Muscle of back (tissue), 11 donors: ENCODE measurements around the gene SH2D3A. TPM values are rescaled to one million over a fixed set of nuclear protein-coding genes. Genes with fewer than 3 reads are reported as not detected.
"Not testable (repeated sequence)": the region's sequence is repeated elsewhere in the genome, so short reads cannot be mapped to it uniquely, and the experiment has no call there.

Experiments used
- DNase-seq, 3 donors: peaks; one replicate each; pipeline versions ENCODE4 v3.0.0 to v3.0.0-alpha.2; 2013
- polyA plus RNA-seq, 10 donors: library from polyadenylated mRNA; unstranded; fragments of 120-200 nt; gene quantifications; one replicate each; pipeline ENCODE4 v1.2.1, GENCODE V29; 2013; ENCODE audit not compliant: insufficient read length in 10 of 10

SH2D3A gene
- polyA plus RNA-seq, 10 donors, result 0.42 to 2.1 (median 0.86) TPM

DNA sequence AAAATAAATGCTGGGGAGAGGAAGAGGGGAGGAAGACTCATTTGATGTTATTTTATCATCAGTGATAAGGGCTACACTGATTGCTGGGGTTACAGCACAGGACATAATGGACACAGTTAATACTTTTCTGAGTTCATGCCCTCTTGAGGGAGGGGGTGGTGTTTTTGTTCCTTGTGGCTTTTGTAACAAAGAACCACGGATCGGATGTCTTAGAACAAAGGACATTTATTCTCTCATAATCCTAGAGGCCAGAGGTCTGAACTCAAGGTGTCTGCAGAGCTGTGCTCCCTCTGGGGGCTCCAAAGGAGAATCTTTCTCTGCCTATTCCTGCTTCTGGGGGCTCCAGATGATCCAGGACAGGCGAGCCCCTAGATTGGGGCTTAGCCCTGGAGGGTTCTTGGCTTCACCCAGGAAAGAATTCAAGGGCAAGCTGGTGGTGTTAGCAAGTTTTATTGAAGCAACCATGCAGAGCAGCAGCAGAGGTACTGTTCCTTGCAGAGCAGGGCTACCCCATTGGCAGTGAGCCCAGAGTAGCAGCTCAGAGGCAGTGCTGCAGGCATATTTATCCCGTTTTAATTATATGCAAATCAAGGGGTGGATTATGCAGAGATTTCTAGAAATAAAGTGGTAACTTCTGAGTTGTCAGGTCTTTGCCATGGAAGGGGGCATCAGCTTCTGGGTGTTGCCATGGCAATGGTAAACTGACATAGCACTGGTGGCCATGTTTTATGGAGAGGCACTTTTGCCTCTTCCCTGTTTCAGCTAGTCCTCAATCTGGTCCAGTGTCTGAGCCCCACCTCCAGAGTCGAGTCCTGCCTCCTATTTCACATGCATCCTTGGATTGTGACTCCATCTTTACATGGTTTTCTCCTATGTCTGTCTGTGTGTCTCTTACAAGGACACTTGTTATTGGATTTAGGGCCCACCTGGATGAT, 23.2 kb upstream of the SH2D3A start:
- DNase-seq, result no peak

DNA sequence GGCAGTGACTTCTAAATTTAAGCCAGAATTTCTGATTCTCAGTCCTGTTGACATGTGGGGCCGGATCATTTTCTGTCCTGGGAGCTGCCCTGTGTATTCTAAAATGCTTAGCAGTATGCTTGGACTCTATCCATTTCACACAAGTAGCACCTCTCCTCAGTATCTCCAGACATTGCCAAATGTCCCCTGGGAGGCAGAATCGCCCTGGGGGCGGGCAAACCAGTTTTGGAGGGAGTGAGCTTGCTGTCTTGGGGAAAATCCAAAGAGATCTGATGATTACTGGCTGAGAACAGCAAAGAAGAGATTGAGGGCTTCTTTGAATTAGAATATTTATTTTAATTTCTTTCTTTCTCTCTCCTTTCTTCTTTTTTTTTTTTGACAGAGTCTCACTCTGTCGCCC, 21.7 kb upstream of the SH2D3A start:
- DNase-seq, result no peak

DNA sequence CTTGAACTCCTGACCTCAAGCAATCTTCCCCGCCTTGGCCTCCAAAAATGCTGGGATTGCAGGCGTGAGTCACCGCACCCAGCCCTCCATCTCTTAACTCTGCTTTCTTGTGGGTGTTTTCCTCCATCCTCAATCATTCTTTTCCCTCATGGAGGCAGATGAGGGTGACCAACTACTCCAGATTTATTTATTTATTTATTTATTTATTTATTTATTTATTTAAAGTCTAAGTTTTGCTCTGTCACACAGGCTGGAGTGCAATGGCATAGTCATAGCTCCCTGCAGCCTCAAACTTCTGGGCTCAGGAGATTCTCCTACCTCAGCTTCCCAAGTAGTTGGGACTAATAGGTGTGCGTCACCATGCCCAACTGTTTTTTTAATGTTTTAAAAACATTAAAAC, 20.2 kb upstream of the SH2D3A start:
- DNase-seq, result no peak

DNA sequence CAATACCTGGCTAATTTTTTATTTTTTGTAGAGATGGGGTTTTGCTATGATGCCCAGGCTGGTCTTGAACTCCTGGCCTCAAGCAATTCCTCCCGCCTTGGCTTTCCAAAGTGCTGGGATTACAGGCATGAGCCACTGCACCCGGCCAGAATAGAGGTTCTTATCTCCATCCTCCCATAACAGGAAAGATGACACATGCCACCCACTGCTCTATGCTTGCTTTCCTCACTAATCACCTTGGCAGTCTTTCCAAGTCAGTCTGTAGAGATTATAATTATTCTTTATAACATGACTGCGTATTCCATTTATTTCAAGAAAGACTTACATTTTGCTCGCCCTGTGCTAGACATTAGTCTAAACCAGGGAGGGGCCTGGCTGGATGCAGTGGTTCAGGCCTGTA, 12.0 kb upstream of the SH2D3A start:
- no peak for DNase-seq

DNA sequence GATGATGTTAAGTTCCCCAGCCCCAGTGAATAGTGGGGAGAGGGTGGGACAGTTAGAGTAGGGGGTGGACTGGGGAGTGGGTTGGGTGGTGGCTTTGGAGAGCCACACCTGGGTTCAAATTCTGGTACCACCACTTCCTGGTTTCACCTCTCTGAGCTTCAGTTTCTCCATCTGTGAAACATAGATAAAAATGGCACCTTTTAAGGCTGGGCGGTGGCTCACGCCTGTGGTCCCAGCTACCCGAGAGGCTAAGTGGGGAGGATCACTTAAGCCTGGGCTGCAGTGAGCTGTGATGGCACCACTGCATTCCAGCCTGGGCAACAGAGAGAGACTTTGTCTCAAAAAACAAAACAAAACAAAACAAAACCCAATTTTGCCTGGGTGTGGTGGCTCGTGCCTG, 11.2 kb upstream of the SH2D3A start:
- DNase-seq, result no peak

DNA sequence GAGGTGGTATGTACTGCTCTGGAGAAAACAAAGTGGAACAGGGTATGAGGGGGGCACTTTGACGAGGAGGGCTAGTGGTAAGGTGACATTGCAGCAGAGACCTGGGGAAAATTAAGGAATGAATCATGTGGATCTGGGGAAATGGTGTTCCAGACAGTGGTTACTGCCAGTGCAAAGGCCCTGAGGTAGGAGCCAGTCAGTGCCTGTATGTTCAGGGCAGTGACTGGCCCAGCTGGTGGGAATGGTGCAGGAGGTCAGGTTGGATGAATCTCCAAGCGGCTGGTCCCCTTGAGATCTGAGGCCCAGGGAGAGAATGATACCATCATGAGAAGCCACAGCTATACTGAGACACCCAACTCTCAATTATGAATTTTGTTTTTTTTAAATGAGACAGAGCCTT, 10.2 kb upstream of the SH2D3A start:
- DNase-seq, result no peak

DNA sequence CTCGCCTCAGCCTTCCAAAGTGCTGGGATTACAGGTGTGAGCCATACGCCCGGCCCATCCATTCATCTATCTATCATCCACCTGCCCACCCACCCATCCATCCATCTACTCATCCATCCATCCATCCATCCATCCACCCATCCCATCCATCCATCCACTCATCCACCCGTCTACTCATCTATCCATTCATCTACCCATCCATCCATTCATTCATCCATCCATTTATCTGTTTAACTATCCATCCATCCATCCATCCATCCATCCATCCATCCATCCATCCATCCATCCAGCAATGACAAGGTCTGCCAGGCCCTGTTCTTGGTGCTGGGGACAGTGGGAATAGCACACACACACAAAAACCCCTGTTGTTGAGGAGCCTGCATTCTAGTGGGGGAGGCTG, 9.8 kb upstream of the SH2D3A start:
- DNase-seq, result no peak

DNA sequence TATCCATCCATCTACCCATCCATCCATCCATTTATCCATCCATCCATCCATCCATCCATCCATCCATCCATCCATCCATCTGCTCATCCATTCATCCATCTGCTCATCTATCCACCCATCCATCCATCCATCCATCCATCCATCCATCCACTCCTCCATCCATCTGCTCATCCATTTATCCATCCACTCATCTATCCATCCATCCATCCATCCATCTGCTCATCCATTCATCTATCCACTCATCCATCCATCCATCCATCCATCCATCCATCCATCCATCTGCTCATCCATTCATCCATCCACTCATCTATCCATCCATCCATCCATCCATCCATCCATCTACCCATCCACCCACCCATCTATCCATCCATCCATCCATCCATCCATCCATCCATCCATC, 8.8 kb upstream of the SH2D3A start:
- not testable (repeated sequence) for DNase-seq

DNA sequence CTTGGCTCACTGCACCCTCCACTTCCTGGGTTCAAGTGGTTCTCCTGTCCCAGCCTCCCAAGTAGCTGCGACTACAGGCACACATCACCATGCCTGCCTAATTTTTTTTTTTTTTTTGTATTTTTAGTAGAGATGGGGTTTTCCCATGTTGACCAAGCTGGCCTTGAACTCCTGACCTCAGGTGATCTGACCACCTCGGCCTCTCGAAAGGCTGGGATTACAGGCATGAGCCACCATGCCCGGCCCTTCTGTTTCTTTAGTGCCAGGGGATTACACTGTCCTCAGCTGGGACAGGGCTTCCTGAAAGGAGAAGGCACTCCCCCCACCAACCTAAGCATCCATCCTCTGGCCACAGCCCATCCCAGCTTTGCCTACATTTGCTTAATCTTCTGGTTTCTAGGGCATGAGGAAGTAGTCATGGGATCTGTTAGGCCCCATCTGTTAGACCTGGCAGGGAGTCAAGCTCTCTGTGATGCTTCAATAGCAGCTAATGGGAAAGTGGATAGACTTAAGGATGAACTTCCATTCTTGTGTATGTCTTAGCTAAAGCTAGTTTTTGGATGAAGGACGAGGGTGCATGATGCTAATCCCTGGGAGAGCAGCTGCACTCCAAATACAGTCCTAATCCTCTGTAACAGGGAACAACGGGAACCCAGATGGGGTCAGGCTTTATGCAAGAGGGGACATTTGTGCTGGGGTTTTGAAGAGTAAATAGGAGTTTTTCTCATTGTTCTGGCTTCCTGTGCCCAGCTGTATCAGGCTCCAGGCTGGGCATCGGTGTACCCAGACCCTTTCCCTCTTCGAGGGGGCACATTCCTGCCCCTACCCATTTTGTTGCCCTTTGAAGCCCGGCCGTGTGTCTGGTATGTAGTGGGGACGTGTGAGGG, 7.8 kb upstream of the SH2D3A start:
- no peak for DNase-seq

DNA sequence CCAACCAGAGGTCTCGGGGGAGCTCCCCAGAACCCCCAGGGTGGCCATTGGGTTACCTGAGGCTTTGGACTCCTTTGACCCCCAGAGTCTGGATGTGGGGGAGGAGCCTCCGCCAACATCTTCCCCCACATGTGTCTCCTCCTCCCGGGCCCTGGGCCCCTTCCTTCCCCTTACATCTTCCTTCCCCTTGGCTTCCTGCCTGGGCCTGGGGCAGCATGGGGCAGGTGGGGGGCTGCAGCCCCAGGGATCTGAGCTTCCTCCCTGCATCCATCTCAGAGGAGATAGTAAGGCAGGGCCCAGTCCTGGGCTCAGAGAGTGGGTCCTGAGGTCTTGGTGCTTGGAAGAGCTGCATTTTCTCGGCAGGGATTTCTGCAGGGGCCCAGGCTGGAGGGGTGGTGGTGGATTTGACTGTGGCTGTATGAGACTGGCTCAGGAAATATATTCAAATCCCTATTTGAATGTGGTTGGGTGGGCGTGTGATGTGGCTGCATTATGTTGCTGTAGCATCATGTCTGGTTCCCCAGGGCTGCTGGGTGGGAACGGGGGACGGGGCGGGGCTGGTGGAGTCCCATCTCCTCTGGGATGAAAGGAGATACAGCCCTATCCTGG, 6.2 kb upstream of the SH2D3A start:
- DNase-seq, result no peak

DNA sequence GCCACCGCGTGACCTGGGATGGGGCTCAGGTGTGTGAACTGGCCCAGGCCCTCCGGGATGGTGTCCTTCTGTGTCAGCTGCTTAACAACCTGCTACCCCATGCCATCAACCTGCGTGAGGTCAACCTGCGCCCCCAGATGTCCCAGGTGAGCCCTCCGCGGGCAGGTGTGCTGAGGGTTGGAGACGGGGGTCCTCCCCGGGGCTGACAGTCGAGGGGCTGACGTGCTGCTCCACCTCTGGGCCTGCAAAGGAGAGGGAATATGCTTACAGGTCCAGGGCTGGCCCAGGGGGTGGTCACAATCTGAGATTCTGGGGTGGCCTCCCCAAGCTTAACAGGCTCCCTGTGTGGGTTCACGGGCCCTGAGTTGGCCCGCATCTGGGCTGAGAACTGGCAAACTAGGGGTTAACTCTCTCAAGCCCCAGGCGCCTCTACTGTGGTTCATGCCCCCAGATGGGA, 5.7 kb upstream of the SH2D3A start:
- no peak for DNase-seq

DNA sequence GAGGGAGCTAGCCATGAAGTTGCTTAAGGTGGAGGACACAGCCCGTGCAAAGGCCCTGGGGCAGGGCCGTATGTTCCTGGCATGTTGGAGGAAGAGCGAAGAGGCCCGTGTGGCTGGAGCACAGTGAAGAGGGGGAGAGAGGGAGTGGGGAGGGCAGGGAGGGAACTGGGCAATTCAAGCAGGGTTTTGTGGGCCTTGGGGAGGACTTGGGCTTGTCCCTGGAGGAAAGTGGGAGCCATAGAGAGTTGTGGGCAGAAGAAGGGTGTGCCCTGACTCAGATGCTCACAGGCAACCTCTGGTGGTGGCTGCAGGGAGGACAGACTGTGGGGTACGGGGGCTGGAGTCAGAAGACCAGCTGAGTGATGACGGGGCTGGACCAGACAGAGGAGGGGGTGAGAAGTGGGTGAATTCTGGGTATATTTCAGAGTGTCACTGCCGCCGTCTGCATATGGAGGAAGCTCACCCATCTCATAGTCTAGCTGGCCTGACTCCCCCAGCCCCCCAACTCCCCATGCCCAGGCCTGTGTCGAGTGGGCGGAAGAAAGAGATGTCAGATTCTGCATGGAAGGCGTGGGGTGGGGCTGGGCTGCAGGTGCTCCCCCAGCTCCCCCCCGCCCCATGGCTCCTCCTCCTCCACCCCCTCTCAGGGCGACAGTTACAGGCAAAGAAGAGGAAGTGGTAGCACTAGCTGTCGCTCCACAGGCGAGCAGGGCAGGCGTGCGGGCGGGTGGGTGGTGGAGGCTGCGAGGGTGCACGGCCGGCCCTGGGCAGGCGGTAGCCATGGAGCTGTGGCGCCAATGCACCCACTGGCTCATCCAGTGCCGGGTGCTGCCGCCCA, 5.0 kb upstream of the SH2D3A start, which contains the start of gene VAV1:
Gene VAV1 (plus strand): TSS at position 681 of the 838 bp plus-strand sequence. CDS start 100 bp downstream, at position 781.
- peak in 1 of 3 donors; percentile 45 for DNase-seq

DNA sequence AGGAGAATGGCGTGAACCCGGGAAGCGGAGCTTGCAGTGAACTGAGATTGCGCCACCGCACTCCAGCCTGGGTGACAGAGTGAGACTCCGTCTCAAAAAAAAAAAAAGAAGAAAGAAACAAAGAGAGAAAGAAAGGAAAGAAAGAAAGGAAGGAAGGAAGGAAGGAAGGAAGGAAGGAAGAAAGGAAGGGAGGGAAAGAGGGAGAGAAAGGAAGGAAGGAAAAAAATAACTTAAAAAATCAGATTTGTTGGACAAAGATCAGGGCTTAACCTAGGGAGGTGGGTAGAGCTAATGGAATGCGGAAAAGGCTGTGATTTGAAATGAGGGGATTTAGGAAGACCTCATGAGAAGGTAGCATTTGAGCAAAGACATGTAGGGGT, 4.4 kb upstream of the SH2D3A start:
- DNase-seq, result not testable (repeated sequence)

DNA sequence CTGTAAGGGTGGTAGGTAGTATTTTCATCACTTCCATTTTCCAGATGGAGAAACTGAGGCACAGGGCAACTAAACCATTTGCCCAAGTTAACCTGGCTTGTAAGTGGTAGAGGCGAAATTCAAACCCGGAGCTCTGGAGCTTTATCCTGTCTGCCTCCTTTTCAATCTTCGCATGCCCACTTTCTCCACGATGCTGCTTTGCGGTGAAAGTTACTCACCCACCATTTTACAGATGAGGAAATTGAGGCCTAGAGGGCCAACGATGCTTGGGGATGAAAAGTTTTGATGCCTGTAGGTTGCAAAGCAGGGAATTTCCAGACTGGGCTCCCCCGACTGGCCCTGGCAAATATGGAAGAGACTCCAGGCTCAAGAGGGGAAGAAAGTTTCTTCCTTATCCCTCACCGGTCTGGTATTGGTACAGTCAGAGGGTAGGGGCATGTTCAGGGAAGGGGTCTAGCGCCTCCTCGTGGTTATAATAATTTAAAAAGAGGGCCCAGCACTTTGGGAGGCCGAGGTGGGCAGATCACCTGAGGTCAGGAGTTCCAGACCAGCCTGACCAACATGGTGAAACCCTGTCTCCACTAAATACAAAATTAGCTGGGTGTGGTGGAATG, 1.9 kb upstream of the SH2D3A start:
- no peak for DNase-seq

DNA sequence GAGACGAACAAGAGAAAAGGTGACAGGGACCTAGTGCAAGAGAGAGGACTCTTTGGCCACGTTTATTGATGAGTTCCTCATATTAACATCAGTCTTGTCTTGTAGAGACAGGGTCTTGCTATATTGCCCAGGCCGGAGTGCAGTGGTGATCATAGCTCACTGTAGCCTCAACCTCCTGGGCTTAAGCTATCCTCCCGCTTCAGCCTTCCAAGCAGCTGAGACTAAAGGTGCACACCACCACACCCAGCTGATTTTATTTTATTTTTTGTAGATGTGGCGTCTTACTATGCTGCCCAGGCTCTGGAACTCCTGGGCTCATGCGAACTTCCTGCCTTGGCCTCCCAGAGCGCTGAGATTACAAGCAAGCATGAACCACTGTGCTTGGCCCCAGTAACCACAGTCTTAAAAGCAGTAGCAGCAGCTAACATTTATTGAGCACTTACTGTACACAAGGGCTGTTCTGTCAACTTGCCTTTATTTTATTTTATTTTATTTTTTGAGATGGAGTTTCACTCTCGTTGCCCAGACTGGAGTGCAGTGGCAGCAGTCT, 1.1 kb upstream of the SH2D3A start:
- no peak for DNase-seq

DNA sequence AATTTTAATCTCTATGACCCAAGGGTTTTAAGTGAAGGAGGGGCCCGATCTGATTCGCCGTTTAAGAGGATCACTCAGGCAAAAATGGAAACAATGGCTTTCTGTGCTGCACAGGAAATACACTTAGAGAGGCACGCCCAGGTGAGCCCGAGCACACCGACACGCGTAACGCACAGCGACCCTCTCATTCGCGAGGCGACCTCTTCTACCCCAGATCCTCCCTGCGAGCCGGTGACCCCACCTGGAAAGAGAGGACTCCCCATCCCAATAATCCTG, 216 bp downstream of the SH2D3A start:
- no peak for DNase-seq

DNA sequence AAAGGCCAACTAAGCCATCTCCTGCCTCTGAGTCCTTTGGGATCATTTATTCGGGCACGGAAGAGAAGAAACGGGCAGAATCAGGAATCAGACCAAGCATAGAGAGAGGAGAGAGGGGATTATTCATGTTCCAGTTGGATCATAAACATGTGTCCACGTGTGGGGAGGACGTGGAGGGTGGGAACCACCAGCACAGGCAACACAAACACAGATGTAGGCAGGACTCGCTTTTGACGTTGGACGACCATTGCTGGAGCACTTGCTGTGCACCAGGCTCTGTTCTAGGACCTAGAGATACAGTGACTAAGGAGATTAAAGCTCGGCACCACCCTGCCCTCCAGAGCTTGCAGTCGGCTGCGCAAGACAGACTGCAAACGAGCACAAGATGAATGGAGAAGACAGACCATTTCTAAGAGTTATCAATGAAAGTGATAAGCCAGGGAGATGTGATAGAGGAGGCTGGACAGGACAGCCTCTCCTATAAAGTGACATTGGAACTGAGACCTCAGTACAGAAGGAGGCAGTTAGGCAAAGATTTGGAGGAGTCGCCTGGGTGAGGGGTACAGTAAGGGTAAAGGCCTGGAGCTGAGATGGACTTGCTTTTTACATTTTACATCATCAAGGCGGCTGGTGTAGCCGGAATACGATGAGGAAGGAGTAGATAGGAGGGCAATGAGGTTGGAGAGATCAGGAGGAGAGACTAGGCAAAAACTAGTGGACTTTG, 716 bp downstream of the SH2D3A start:
- no peak for DNase-seq

DNA sequence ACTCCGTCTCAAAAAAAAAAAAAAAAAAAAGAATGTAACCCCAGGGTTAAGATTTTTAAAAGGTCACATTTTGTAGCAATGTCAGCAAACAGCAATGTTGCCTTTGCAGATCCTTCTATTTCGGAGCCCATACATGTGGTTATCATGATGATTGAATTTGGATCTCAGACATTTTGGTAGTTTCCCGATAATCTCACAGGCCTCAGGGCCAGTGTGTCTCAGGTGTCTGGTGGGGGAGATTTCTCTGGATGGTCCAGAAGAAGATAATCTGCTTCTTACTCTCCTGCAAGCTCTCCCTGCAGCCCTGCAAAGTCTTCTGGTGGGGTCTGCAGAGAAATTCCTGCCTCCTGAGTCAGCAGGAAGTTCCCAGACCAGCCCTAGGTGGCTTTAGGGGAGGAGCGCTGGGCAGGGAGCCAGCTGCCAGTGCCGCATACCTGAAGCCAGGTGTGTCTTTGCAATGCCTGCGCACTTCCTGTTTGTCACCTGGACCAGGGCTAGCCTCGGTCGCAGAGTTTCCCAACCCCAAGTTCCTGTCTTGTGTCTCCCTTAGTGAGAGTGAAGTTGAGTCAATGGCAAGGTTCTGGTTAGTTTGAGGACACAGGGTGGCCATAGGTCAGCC, 1.4 kb downstream of the SH2D3A start:
- DNase-seq, result no peak

DNA sequence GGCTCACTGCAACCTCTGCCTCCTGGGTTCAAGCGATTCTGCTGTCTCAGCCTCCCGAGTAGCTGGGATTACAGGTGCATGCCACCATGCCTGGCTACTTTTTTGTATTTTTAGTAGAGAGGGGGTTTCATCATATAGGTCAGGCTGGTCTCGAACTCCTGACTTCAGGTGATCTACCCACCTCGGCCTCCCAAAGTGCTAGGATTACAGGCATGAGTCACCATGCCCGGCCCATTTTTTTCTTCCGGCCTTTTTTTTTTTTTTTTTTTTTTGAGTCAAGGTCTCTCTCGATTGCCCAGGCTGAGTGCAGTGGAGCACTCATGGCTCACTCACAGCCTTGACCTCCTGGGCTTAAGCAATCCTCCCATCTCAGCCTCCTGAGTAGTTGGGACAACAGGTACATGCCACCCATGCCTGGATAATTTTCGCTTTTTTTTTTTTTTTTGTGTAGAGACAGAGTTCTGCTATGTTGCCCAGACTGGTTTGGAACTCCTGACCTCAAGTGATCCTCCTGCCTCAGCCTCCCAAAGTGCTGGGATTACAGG, 4.9 kb downstream of the SH2D3A start:
- DNase-seq, result not testable (repeated sequence)
